Activated CD4-positive, alpha-beta T cell treated with anti-CD3 and anti-CD28 coated beads for 24 hours (primary cell): ENCODE measurements around the gene PCDHGB3.

Experiments
- DNase-seq, 2 donors: peaks; one replicate each; pipeline ENCODE4 v3.0.0-alpha.2; 2020; ENCODE audit warnings: low read depth in 2 of 2

The PCDHGB3 gene

DNA sequence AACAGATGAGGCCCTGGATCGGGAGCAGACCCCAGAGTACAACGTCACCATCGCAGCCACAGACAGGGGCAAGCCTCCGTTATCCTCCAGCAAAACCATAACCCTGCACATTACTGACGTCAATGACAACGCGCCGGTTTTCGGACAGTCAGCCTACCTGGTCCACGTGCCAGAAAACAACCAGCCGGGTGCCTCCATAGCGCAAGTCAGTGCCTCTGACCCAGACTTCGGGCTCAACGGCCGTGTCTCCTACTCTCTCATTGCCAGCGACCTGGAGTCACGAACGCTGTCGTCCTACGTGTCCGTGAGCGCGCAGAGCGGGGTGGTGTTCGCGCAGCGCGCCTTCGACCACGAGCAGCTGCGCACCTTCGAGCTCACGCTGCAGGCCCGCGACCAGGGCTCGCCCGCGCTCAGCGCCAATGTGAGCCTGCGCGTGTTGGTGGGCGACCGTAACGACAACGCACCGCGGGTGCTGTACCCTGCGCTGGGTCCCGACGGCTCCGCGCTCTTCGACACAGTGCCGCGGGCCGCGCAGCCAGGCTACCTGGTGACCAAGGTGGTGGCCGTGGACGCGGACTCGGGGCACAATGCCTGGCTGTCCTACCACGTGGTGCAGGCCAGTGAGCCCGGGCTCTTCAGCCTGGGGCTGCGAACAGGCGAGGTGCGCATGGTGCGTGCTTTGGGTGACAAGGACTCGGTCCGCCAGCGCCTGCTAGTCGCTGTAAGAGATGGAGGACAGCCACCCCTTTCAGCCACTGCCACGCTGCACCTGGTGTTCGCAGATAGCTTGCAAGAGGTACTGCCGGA, 49.2 kb downstream of the PCDHGB3 start:
- no peak for DNase-seq

- peak in 1 of 2 donors; percentile 14 for DNase-seq
Measured at GRCh38 chr5:141420855-141421488, 50.9 kb downstream of the PCDHGB3 start, which contains the start of gene PCDHGA11. PCDHGA11 (plus strand) TSS chr5:141421051; CDS start chr5:141421228, 177 bp downstream.

DNA sequence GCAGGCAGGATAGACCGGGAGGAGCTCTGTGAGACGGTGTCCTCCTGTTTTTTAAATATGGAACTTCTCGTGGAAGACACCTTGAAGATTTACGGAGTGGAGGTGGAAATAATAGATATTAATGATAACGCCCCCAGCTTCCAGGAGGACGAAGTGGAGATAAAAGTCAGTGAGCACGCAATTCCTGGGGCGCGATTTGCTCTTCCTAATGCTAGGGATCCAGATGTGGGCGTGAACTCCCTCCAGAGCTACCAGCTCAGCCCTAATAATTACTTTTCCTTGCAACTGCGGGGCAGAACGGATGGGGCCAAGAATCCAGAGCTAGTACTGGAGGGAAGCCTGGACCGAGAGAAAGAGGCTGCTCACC, 51.4 kb downstream of the PCDHGB3 start:
- no peak for DNase-seq
